GM23248 (cell line): ENCODE measurements around the gene MCOLN1. TPM values are rescaled to one million over a fixed set of nuclear protein-coding genes. Genes with fewer than 3 reads are reported as not detected.

ENCODE experiments used
- DNase-seq: peaks from one replicate; pipeline ENCODE4 v3.0.0-alpha.2; 2015
- H2AFZ ChIP-seq: fragments of 200-600 bp; sonication (generic); 2 replicates; pipeline ENCODE4 v1.6.1; 2016; ENCODE audit warnings: antibody characterized with exemption
- H3F3A ChIP-seq: fragments of 200-600 bp; sonication (generic); 2 replicates; pipeline ENCODE4 v1.6.1; 2016; ENCODE audit warnings: mild to moderate bottlenecking, antibody characterized with exemption, mixed run types; ENCODE audit not compliant: insufficient read depth
- H3K27ac ChIP-seq: fragments of 200-600 bp; sonication (generic); 2 replicates; pipeline ENCODE4 v1.5.1; 2016; ENCODE audit warnings: mild to moderate bottlenecking
- H3K27me3 ChIP-seq: fragments of 200-600 bp; sonication (generic); replicated peaks from 2 replicates; pipeline ENCODE4 v1.6.1; 2016; ENCODE audit warnings: mild to moderate bottlenecking; ENCODE audit not compliant: insufficient read depth
- H3K36me3 ChIP-seq: fragments of 200-600 bp; sonication (generic); 2 replicates; pipeline ENCODE4 v1.6.1; 2016; ENCODE audit warnings: low read depth, mild to moderate bottlenecking
- H3K4me1 ChIP-seq: fragments of 200-600 bp; sonication (generic); 2 replicates; pipeline ENCODE4 v1.6.1; 2016; ENCODE audit warnings: mild to moderate bottlenecking; ENCODE audit not compliant: insufficient read depth
- H3K4me2 ChIP-seq: fragments of 200-600 bp; sonication (generic); one replicate; pipeline ENCODE4 v1.6.1; 2016; ENCODE audit warnings: mild to moderate bottlenecking; ENCODE audit not compliant: unreplicated experiment
- H3K4me3 ChIP-seq: fragments of 200-600 bp; sonication (generic); 2 replicates; pipeline ENCODE4 v1.5.1; 2016; ENCODE audit warnings: mild to moderate bottlenecking
- H3K79me2 ChIP-seq: fragments of 200-600 bp; sonication (generic); 2 replicates; pipeline ENCODE4 v1.6.1; 2016; ENCODE audit warnings: mild to moderate bottlenecking; ENCODE audit not compliant: insufficient read depth
- H3K9ac ChIP-seq: fragments of 200-600 bp; sonication (generic); 2 replicates; pipeline ENCODE4 v1.6.1; 2016; ENCODE audit warnings: mild to moderate bottlenecking
- H3K9me2 ChIP-seq: fragments of 200-600 bp; sonication (generic); 2 replicates; pipeline ENCODE4 v1.6.1; 2016; ENCODE audit warnings: mixed run types, mild to moderate bottlenecking, moderate library complexity; ENCODE audit not compliant: insufficient read depth
- H3K9me3 ChIP-seq: fragments of 200-600 bp; sonication (generic); one replicate; pipeline ENCODE4 v1.6.1; 2017; ENCODE audit warnings: low read depth
- H4K20me1 ChIP-seq: fragments of 200-600 bp; sonication (generic); 2 replicates; pipeline ENCODE4 v1.6.0; 2016; ENCODE audit not compliant: insufficient read depth
- EZH2 ChIP-seq: fragments of 200-600 bp; sonication (generic); IDR thresholded peaks from 2 replicates; pipeline ENCODE4 v1.6.1; 2018; ENCODE audit warnings: antibody characterized with exemption, mild to moderate bottlenecking; ENCODE audit not compliant: insufficient read depth, poor library complexity, severe bottlenecking
- EZH2phosphoT487 ChIP-seq: fragments of 200-600 bp; sonication (generic); IDR thresholded peaks from 2 replicates; pipeline ENCODE4 v1.6.1; 2018; ENCODE audit warnings: antibody characterized with exemption, moderate library complexity, mild to moderate bottlenecking, low read depth; ENCODE audit not compliant: insufficient read depth
- WGBS, 2 experiments: methylation state at CpG; one replicate each; pipeline ENCODE4 v1.1.6; 2015 to 2017; ENCODE audit warnings: low lambda C conversion rate in 2 of 2, low coverage in 1 of 2; ENCODE audit errors: missing lambda C conversion rate in 2 of 2; 5-methylcytosine and 5-hydroxymethylcytosine counted together
- in situ Hi-C: fragments of 300-500 bp; cut with MboI; formaldehyde crosslinking; loops from 2 replicates; pipeline ENCODE4 v1.15.0; 2020
- polyA plus RNA-seq: library from polyadenylated mRNA; unstranded; fragments of >200 nt; fragmentation: Nextera tagmentation; extraction: Ambion mirVana; gene quantifications from 2 replicates; pipeline ENCODE4 v1.2.1, GENCODE V29; 2016
- total RNA-seq: library from RNA; depleted of rRNA; stranded (reverse); fragments of >200 nt; shearing (Covaris generic); gene quantifications from 2 replicates; pipeline ENCODE4 v1.2.3, GENCODE V29; 2014

The MCOLN1 gene
- total and polyA plus RNA-seq, 2 experiments from 2014 or later = 4.9 to 28.6 TPM

DNA sequence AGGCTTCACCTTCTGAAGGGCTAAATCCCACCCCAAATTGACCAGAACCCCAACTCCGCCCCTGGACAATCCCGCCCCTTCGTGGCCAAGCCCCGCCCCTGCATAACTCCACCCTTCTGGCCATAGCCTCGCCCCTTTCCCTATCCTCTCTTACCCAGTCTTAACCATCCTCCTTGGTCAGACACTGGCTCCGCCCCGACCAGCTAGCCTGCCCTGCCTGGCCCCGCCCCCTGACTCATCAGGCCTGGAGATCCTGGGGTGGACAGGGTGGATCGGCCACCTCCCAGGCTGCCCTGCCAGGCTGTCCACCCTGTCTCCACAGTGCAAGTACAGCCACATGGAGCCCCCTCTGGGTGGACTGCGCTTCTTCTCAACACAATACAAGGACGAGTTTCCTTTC lies 14.5 kb upstream of the MCOLN1 start:
- no peak for TF ChIP-seq EZH2phosphoT487
- no peak for TF ChIP-seq EZH2
- H3K9ac ChIP-seq = no peak overlapping the region
- no peaks in the 10 kb centered on the region for H3K9me3 ChIP-seq
- 52 to 60% methylated on average over 11 of the region's 11 CpGs for WGBS, 2 experiments
- no peak overlapping the region for H3K4me3 ChIP-seq
- H3K4me2 ChIP-seq = no peak overlapping the region
- no peaks in the 10 kb centered on the region for H3K4me1 ChIP-seq
- H4K20me1 ChIP-seq = no peaks in the 10 kb centered on the region
- no peaks in the 10 kb centered on the region for H3K79me2 ChIP-seq
- H3F3A ChIP-seq = no peaks in the 10 kb centered on the region
- H3K27ac ChIP-seq = no peak overlapping the region
- peak; percentile 93 for DNase-seq
- no peaks in the 10 kb centered on the region for H3K27me3 ChIP-seq
- H3K9me2 ChIP-seq = no peaks in the 10 kb centered on the region
- in situ Hi-C loops = no loop called here
- H2AFZ ChIP-seq = no peak overlapping the region
- no peaks in the 10 kb centered on the region for H3K36me3 ChIP-seq

DNA sequence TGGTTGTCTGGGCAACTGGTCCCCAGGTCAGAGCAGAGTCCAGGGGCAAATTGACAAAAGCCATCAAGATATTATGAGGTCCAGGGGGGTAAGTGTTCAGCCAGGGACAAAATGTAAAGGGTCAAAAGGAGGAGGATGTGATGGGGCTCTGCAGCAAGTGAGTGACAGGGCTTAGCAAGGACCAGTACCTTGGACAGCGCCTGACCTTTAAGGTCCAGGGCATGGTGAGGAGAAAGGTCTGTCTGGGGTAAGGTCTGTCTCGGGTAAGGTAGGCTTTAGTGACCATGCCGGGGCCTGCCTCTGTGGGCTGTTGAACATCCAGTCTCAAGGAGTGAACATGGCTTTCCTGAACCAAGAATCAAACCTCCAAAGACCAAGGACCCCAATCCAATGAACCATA lies 12.8 kb upstream of the MCOLN1 start:
- Histone ChIP-seq H3K79me2 (no peaks in the 10 kb centered on the region), H3K9ac (no peak overlapping the region), H3K9me2 (no peaks in the 10 kb centered on the region), H3K9me3 (no peaks in the 10 kb centered on the region), H4K20me1 (no peaks in the 10 kb centered on the region), H3K27me3 (no peaks in the 10 kb centered on the region), H2AFZ (no peak overlapping the region), H3K4me3 (no peak overlapping the region), H3K27ac (no peak overlapping the region), H3K36me3 (no peaks in the 10 kb centered on the region), H3K4me2 (no peak overlapping the region), H3F3A (no peaks in the 10 kb centered on the region), H3K4me1 (no peaks in the 10 kb centered on the region)
- 21 to 22% methylated on average over 3 of the region's 3 CpGs for WGBS, 2 experiments
- DNase-seq = no peak
- no peak for TF ChIP-seq EZH2
- TF ChIP-seq EZH2phosphoT487 = no peak
- in situ Hi-C loops = no loop called here

DNA sequence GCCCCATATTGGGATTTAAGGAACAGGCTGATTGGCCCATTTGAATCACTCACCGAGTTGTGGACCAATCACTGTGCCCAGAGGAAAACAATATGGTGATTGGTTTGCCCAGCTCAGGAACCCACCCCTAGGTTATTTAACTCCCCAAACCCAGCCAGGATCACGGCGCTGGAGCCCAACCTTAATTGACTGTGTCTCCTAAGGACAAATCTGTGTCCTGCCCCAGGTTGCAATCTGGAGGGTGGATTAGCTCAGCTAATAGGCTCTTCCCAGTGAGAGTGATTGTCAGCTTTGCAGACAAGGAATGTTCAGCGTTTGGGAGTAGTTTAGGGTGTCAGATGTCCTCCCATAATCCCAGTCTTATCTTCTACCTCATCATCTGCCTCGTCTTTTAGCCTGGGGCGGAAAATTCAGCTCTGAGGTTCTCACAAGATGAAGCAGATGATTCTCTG lies 10.0 kb upstream of the MCOLN1 start:
- Histone ChIP-seq H3K36me3 (no peaks in the 10 kb centered on the region), H3F3A (no peaks in the 10 kb centered on the region), H3K4me3 (no peak overlapping the region), H3K9me2 (no peaks in the 10 kb centered on the region), H3K4me2 (no peak overlapping the region), H3K27me3 (no peaks in the 10 kb centered on the region), H3K79me2 (peaks cover 6% of the 10 kb centered on the region; the same call in 1 of the 2 replicates), H3K9me3 (no peaks in the 10 kb centered on the region), H3K4me1 (peaks cover 6% of the 10 kb centered on the region), H2AFZ (no peak overlapping the region), H3K9ac (no peak overlapping the region), H3K27ac (no peak overlapping the region), H4K20me1 (no peaks in the 10 kb centered on the region)
- WGBS, 2 experiments = 36 to 44% methylated on average over 6 of the region's 6 CpGs
- DNase-seq = no peak
- in situ Hi-C loops = no loop called here
- TF ChIP-seq EZH2phosphoT487 (no peak), EZH2 (no peak)

DNA sequence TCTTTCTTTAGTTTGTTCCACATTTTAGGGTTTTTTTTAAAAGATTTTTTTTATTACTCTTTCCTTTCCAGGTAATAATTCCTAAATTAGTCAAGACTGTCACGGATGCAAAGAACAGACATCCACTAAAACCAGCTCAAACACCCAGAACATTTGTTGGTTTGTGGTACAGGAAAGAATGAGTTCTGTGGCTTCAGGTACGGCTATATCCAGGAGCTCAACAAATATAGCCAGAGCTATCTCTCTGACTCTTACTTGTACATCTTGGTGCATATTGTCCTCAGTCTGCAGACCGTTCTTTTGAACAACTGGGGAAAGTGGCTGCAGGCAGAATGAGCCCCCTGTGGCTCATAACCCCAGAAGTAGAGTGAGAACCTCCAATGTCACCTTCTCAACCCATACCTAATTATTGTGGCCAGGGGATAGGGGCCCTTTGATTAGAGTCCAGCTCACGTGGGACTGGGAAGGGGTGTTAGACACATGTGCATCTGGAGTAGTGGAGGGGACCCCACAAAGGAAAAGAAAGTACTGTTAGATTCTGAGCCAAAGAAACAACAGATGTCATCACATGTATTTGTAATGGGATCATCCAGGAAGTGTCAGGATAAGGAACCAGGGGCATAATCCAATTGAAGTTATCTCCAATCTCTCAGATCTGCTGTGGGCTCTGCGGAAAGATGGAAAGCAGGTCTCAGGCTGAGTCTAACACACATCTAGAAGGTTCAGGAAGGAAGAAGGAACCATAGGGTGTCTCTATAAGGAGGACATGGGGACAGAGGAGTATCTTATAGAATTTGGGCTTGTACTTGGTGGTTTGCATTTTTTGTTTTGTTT lies 8.4 kb upstream of the MCOLN1 start:
- Histone ChIP-seq H2AFZ (no peak overlapping the region), H3K79me2 (peaks cover 8% of the 10 kb centered on the region; the same call in 1 of the 2 replicates), H3K36me3 (no peaks in the 10 kb centered on the region), H4K20me1 (no peaks in the 10 kb centered on the region), H3K4me3 (no peak overlapping the region), H3K4me1 (peaks cover 6% of the 10 kb centered on the region), H3K27me3 (no peaks in the 10 kb centered on the region), H3K9me3 (no peaks in the 10 kb centered on the region), H3F3A (no peaks in the 10 kb centered on the region), H3K9me2 (no peaks in the 10 kb centered on the region), H3K4me2 (no peak overlapping the region), H3K9ac (no peak overlapping the region), H3K27ac (no peak overlapping the region)
- in situ Hi-C loops = no loop called here
- no peak for TF ChIP-seq EZH2
- no peak for TF ChIP-seq EZH2phosphoT487
- WGBS, 2 experiments = 56 to 63% methylated on average over 5 of the region's 5 CpGs
- no peak for DNase-seq
